ENCODE measurements around the gene CD82.

Gene CD82

DNA sequence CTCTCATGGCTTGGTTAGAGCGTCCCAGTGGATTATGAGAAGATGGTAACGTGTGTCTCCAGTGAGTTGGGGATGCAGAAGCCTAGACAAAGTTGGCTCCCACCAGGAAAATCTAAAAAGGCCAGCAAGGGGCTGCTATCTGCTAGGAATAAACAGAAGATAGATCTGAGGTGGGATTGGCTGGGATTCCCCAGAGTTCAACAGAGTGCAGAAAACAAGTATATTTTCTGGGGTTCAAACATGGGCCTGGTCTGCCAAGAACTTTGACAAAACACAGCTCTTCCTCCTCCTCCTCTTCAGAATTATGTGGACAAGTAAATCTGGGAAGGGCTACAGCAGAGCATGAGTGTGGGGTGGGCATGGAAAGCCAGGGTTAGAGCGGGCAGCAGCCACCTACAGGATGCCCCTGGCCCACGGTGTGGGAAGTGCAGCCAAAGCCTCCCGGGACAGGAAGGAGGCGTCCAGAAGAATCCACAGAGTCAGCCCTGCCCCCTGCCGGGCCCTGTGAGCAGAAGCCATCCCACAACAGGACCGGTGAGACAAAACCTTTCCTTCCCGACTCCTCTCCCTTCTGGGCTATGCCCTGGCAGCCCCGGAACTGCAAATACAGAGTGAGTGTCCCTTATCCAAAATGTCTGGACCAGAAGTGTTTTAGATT lies 67.1 kb downstream of the CD82 start:
- H3K4me1 Mint-ChIP-seq: peaks cover 52% of the 10 kb centered on the region
- TF ChIP-seq, protein P1, sequence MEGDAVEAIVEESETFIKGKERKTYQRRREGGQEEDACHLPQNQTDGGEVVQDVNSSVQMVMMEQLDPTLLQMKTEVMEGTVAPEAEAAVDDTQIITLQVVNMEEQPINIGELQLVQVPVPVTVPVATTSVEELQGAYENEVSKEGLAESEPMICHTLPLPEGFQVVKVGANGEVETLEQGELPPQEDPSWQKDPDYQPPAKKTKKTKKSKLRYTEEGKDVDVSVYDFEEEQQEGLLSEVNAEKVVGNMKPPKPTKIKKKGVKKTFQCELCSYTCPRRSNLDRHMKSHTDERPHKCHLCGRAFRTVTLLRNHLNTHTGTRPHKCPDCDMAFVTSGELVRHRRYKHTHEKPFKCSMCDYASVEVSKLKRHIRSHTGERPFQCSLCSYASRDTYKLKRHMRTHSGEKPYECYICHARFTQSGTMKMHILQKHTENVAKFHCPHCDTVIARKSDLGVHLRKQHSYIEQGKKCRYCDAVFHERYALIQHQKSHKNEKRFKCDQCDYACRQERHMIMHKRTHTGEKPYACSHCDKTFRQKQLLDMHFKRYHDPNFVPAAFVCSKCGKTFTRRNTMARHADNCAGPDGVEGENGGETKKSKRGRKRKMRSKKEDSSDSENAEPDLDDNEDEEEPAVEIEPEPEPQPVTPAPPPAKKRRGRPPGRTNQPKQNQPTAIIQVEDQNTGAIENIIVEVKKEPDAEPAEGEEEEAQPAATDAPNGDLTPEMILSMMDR (IDR thresholded peaks at IDR 0.05): peak; percentile 30
- no peak for DNase-seq
- H3K27ac Mint-ChIP-seq: no peak overlapping the region
- H3K9me3 Mint-ChIP-seq: no peaks in the 10 kb centered on the region
- H3K27me3 Mint-ChIP-seq (ENCODE audit: low read depth, poor library complexity): peaks cover 26% of the 10 kb centered on the region
- no peak overlapping the region for H3K4me3 Mint-ChIP-seq
- no peaks in the 10 kb centered on the region for H3K36me3 Mint-ChIP-seq (ENCODE audit: low read depth)

DNA sequence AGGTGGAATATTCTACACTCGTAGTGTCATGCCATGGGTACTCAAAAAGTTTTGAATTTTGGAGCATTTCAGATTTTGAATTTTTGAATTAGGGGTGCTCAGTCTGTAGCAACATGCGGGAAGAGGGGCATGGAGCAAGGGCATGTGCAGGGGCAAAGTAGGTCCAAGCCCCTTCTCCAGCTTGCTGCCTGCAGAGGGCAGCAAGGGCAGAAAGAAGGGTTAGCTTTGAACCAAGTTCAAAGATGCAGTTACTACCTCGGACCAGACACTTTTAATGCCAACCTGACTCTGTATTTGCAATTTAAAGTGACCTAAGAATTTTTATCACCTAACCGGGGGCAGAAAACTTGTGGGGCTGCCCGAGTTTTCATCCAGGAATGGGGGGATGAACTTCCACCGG lies 68.2 kb downstream of the CD82 start:
- DNase-seq: no peak
- Mint-ChIP-seq H3K27ac (no peak overlapping the region), H3K4me3 (no peak overlapping the region)

GRCh38 chr11:44634401-44635281 lies 69.2 kb downstream of the CD82 start:
- TF ChIP-seq, protein P1 (IDR thresholded peaks at IDR 0.05): no peak

More for the DNA sequence above, 68.2 kb downstream of the CD82 start:
- TF ChIP-seq, protein P1 (IDR thresholded peaks at IDR 0.05): no peak
- Mint-ChIP-seq H3K9me3 (no peaks in the 10 kb centered on the region), H3K27me3 (ENCODE audit: low read depth, poor library complexity) (peaks cover 31% of the 10 kb centered on the region), H3K4me1 (peaks cover 41% of the 10 kb centered on the region), H3K36me3 (ENCODE audit: low read depth) (no peaks in the 10 kb centered on the region)

DNA sequence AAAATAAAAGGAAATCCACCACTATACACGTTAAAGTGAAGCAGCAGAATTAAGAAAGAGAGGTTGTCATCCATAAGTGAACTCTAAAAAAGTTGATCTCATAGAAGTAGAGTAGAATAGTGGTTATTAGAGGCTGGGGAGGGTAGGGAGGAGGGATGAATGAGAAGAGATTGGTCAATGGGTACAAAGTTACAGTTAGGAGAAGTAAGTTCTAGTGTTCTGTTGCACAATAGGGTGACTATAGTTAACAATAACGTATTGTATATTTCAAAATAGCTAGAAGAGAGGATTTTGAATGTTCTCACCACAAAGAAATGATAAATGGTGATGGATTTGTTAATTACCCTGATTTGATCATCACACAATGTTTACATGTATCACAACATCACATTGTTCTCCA lies 72.0 kb downstream of the CD82 start:
- no peak for DNase-seq
- peak overlapping the region; percentile 5 for H3K27ac Mint-ChIP-seq
- H3K9me3 Mint-ChIP-seq: peaks cover 9% of the 10 kb centered on the region
- TF ChIP-seq, protein P1 (IDR thresholded peaks at IDR 0.05): no peak
- H3K4me1 Mint-ChIP-seq: peaks cover 27% of the 10 kb centered on the region
- H3K4me3 Mint-ChIP-seq: no peak overlapping the region
- H3K27me3 Mint-ChIP-seq (ENCODE audit: low read depth, poor library complexity): peaks cover 28% of the 10 kb centered on the region
- H3K36me3 Mint-ChIP-seq (ENCODE audit: low read depth): no peaks in the 10 kb centered on the region

More at GRCh38 chr11:44634401-44635281, 69.2 kb downstream of the CD82 start:
- Mint-ChIP-seq H3K4me3 (peak overlapping the region; percentile 40), H3K9me3 (no peaks in the 10 kb centered on the region), H3K27ac (no peak overlapping the region), H3K36me3 (ENCODE audit: low read depth) (no peaks in the 10 kb centered on the region), H3K27me3 (ENCODE audit: low read depth, poor library complexity) (peaks cover 30% of the 10 kb centered on the region), H3K4me1 (peaks cover 35% of the 10 kb centered on the region)
- peak; percentile 86 for DNase-seq

DNA sequence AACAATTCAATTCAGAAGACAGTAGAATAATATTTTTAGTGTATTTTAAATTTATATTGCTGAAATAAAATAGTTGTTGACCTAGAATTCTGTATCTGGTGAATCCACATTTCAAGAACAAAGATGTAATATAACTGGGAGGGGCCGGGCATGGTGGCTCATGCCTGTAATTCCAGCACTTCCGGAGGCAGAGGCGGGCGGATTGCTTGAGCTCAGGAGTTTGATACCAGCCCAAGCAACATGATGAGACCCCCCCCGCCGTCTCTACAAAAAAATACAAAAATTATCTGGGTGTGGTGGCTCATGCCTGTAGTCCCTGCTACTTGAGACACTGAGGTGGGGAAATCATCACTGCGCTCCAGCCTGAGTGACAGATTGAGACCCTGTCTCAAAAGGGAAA lies 72.6 kb downstream of the CD82 start:
- H3K4me1 Mint-ChIP-seq: peaks cover 23% of the 10 kb centered on the region
- H3K9me3 Mint-ChIP-seq: peaks cover 15% of the 10 kb centered on the region
- peaks cover 5% of the 10 kb centered on the region for H3K36me3 Mint-ChIP-seq (ENCODE audit: low read depth)
- H3K27ac Mint-ChIP-seq: no peak overlapping the region
- no peak for DNase-seq
- peaks cover 28% of the 10 kb centered on the region for H3K27me3 Mint-ChIP-seq (ENCODE audit: low read depth, poor library complexity)
- H3K4me3 Mint-ChIP-seq: no peak overlapping the region
- TF ChIP-seq, protein P1 (IDR thresholded peaks at IDR 0.05): no peak

Data from nephron progenitor cell (in vitro differentiated cells).